ENCODE data around the gene SKIL.

Gene SKIL

DNA sequence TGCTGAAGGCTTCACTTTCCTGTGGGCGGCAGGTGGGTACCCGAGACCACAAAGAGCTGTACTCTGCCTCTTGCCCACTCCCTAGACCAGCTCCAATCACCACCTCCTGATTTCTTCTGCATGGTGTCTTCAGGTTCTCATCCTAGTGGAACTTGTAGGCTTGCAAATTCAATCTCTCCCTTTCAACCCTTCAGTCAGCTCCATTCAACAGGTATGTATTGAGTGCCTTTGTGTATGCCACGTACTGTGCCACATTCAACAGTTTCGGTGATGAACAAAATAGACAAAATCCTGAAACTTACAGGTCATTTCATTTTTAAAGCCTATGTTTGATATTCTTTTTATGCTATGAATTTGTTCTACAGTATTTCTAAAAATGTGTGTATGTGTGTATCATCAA is 55.8 kb downstream of the SKIL start:
- no peak for DNase-seq

DNA sequence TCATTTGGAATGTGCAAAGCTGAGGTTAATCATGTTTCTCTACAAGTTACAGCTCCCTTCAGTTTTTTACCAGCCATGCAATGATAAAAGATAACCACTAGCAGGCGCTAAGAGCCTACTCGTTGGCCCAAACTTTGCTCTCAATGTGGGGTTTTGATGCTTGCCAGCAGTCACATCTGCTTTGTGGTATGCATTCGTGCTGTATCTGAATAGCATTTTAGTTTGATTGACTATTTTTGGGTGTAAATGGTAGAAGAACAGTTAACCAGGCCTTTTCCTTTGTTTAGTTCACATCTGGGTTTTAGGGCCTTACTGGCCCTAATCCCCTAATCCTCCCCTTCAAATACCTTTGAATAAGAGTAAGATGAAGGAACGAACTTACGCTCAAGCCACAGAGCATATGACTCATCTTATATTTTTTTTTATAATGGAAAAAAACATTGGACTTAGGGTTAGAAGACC is 56.7 kb downstream of the SKIL start:
- peak; percentile 60 for DNase-seq

DNA sequence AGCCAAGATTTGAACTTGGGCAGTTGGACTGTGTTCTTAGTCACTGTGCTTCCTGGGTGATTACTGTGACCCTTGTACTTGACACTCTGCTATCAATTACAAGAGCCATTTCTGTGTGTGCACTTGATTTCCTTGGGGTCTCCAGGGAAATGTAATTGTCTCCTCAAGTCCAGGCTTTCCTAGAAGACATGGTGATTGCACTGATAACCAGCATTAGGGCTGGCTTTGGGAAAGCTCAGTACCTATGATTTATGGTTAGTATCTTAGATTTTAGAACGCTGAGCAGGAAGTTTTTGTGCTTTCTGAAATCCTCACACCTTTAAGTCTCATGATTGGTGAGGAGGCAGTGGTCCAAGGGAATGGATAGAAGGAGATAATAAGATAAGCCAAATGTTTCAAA is 59.6 kb downstream of the SKIL start:
- DNase-seq, result no peak

DNA sequence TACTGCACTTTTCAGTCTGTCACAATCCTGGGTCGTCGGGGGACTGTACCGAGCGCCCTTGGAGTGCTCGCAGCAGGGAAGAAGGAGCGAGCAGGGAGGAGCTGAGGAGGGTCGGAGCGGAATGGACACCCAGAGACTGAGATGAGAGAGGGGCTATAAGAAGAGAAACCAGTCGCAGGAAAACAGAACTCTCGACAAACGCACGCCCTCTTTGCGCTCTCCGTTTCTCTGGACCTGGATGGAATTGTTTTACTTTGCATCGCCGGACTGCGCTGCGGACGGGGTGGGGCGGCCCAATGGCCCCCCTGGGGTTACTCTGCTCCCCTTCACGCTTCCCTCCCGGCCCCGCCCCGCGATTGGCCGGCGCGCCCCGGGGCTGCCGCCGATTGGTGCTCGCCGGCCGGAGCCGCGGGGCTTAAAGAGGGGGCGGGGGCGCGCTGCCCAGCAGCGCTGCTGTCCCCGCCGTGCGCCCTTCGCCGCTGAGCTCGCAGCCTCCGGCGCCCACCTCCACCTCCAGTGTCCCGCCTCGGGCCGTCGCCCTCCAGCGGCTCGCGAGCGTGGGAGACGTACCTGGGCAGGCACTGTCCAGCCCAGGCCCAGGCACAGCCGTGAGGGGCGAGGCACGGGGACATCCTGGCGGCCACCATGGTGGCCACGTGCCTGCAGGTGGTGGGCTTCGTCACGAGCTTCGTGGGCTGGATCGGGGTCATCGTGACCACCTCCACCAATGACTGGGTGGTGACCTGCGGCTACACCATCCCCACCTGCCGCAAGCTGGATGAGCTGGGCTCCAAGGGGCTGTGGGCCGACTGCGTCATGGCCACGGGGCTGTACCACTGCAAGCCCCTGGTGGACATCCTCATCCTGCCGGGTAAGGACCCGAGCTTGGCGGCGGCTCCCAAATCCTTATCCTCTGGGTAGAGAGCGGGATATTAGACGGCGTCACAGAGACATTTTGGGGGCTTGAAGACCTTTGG is 61.2 kb downstream of the SKIL start, which contains the start of gene CLDN11:
Gene CLDN11 (plus strand): TSS at position 447 of the 977 bp plus-strand sequence. CDS start 199 bp downstream, at position 646.
- DNase-seq, result peak; percentile 80

DNA sequence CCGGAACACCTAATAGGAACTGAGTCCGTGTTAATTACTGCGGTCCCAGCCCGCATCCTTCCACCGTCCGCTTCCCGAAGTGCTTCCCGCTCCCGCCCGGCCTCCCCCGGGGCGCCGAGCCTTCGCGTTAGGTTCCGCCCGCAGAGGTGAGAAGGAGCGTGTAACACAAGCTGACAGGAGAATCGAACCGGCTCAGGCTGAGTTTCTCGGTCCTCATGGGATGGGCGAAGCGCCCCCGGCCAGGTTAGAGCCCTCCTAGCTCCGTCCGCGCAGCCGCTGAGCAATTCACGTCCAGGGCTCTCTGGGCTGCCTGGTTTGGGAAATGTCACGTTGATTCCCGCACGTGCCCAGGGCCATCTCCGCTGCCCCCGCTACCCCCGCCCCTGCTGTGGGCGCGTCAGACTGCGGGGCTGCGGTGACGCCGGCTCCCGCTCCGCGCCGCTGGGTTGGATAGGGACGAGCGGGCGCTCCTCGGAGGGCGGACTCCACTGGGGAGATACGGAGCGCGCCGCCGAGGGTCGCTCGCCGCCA is 62.1 kb downstream of the SKIL start:
- no peak for DNase-seq

DNA sequence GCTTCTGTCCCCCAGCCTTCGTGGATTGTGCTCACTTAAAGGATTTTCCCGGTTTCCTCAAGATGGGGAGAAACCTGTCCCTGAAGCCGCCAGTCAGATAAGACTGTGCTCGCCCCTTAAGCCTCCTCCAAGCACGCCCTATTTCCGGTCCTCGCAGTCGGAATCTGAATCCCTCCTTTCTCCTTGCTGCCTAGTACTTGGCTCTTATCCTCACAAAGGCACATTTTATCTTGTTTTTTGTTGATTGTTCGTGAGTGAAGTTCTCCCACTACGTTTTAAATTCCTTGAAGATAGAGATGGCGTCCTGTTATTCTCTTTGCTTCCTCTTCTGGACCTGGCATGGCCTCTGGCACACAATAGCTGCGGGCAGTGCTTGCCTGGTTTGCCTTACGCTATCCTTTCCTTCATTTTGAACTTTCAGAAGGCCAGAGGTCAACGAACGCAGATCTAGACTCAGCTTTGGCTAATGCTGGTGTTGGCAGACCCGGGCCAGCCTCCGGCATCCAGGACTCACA is 62.8 kb downstream of the SKIL start:
- no peak for DNase-seq

DNA sequence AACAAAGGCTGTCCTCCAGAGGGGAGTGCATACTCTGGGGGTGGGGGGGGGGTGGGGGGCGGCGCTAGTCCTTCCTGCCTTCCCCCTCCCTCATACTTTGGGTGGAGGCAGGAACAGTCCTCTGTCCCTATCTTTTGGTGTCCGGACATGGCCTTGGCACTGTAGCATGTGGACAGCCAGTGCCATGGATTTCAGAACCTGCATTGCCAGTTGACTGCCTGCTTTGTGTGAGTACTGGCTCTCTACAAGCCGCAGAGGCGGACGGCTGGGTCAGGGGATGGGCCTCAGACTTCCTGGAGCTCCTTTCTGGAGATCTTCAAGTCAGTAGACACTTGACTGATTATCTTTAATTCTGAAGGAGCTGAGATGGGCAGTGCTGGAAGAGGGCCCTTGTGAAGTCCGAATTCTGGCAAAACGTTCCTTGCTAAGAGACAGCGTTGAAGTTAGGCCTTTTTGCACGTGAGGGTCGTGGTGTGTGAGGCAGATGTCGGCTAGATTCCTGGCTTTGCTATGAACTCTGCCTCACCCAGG is 63.7 kb downstream of the SKIL start:
- no peak for DNase-seq

DNA sequence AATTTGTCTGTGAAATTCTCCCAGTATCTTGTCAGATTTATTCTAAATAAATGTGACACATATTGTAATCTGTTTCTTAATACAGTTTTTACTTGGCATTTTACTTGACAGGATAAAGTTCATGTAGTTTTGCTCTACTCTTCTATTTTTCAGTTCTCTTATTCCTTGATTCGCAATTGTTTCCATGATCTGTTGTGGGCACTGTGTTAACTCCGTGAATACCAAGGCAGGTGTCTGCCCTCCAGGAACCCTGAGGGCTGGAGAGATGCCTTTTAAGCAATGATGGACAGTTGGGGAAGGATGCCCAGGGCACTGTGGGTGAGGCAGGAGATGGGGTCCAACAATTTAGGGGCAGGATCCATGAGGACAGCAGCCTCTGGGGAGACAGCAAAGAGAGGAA is 64.2 kb downstream of the SKIL start:
- no peak for DNase-seq

DNA sequence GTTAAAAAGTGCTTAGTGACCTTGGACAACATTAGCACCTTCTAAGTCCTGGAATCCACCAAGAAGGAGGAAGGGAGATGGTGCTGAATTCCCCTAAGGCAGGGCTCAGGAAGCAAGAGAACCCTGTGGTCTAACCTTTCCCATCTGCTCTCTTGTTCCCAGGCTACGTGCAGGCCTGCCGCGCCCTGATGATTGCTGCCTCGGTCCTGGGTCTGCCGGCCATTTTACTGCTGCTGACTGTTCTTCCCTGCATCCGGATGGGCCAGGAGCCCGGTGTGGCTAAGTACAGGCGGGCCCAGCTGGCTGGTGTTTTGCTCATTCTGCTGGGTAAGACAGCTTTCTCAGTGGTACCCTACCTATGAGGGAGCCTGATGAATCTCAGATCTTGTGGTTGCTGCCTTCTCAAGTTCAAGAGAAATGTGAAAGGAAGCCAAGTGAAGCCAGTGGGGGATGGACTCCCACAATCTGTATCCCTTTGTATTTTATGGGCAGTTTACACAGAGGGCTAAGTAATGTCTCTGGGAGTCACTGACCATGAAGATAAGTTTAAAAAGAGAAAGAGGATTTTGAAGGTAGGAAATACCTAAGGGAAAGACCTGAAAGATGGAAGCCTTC is 65.6 kb downstream of the SKIL start:
- no peak for DNase-seq

DNA sequence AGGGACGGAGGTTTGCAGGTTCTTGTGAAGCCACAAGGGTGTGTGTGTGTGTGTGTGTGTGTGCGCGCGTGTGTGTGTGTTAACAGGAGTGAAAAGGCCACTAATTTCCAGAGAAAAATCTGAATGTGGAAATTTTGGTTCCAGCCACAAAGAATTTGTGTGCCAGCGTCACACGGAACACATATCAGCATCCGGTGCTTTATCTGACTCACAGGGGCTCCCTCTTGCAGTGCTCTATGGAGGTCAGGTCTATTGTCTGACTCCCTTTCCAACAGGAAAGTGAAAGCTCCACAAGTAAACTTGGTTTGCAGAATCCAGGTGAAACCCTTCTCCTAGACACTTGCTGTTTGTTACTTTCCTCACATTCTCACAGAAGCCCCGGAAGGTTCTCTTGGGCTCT is 67.4 kb downstream of the SKIL start:
- DNase-seq, result no peak

DNA sequence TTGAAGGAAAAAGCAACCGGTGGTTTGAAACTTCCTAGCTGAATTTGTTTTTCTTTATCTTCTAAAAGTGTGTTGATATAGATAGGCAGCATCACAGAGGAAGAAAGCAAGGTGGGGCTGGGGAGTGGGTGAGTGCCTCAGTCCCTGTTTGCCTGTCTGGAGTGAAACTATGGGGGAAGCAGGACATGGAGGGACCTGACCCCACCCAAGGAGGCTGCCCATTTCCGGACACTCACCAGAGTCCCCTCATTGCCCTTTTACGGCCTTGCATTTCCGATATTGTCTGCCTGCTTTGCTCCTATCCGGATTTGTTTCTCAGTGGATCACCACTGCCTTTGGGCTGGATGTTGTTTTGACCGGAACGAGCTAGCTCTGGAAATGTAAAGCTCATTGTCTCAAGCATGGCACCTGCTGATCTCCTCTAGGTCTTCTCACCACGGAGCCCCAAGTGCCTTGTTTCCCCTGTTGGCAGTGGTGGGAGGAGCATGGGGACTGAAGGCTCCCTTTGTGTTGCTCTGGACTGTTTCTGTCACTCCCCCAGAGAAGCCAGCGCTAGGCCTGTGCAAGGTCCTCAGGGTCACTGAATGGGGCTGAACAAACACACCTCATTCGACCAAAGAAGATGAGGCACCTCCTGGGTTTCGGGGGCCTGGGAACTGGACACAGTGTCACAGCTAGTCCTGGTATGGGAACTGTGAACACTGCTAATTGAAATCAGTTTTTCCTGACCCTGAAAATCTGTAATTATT is 68.2 kb downstream of the SKIL start:
- peak; percentile 51 for DNase-seq

DNA sequence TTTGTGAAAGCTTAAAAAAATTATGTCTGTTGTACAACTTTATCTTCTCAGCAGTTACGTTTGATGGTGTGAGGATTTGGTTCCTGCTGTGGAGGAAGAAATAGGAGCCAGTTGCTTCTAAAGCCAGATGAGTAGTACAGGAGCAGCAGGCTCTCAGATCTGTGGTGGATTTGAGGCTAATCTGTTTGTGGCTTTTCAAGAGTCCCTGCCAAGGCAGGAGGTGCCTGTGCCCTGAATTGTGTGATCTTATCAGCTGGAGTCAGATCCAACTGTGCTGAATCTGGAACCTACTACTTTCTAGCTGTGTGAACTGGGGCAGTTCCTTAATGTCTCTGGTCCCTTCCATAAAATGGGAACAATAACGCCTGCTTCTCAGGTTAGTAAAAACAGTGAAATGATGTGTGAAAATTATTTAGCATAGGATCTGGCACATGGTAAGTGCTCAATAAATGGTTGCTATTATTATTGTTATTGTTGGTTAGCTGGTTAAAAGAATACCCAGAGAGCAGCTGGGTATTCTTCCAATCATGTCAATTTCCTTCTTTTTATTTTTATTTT is 68.8 kb downstream of the SKIL start:
- DNase-seq, result no peak

DNA sequence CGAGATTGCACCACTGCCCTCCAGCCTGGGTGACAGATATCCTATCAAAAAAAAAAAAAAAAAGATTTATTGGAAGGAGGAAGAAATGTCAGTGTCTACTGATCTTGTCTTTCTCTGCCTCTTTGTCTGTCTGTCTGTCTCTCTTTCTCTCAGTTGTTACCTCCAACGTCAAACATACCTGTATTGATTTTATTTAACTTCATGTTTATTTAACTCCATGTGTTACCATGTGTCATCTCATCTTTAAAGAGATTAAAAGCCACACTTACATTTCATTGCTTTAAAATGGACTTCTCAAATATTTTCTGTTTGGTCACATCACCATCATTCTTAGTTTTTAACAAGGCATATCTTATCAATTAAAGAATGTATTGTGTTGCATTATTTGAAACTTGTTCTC is 70.6 kb downstream of the SKIL start:
- no peak for DNase-seq

DNA sequence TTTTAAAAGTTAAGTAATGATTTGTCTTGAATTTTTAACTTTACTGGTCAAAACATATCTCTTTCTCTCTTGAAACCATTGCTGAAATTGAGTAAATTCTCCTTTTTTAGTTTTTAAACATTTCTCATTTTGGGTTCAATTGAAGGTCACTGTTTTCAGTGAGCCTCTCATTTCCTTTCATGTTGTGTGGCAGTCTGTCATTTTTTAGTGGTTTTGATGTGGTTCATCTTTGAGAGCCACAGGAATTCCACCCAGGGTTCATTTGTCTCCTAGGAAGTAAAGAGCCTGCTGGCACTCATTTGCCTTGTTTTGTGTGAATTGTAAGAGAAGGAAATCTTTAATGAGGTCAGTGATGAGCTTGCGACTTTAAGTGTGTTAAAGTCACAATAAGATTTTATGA is 71.5 kb downstream of the SKIL start:
- DNase-seq, result no peak

DNA sequence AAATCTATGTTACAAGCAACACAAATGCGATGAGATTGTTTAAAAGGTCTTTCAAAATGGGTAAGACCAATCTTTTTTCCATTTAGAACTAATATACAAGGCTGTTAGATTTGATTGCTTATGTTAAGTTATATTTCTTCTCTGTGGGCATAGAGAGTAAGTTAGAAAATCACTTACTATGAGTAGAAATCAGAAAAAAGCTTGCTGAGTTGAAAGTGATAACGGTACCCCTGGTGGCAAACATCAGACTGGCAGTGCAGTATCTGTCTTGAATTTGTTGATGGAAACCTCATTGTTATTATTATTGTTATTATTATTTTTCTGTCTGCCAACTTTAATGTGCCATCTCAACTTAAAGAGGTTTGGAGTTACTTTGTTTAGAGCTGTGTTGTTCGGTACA is 73.5 kb downstream of the SKIL start:
- no peak for DNase-seq

DNA sequence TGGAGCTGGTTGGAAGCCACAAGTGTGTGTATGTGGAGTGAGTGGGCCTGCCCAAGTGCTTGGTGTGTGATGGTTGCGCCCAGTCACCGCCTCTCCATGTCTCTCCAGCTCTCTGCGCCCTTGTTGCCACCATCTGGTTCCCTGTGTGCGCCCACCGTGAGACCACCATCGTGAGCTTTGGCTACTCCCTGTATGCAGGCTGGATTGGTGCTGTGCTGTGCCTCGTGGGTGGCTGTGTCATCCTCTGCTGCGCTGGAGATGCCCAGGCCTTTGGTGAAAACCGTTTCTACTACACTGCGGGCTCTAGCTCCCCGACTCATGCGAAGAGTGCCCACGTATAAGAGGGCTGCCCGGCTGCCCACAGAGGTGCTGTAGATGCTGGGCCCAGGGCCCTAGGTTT is 74.9 kb downstream of the SKIL start:
- DNase-seq, result no peak

DNA sequence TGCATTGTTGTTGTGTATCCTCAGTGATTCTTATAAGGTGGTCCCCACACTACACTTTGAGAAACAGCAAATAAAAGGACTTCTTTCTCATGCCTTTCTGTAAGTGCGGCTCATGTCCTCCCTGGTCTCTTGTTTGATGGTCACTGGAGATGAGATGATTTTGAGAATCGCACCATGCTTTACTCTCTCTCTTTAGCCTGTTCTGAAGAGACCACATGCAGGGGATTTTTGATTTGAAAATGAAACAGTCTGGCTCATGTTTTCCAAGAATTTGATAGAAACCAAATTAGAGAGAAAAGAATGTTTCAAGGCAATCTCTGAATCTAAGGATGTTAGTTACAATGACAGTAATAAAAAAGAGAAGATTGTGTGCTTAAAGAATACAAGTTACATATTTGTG is 79.2 kb downstream of the SKIL start:
- no peak for DNase-seq

DNA sequence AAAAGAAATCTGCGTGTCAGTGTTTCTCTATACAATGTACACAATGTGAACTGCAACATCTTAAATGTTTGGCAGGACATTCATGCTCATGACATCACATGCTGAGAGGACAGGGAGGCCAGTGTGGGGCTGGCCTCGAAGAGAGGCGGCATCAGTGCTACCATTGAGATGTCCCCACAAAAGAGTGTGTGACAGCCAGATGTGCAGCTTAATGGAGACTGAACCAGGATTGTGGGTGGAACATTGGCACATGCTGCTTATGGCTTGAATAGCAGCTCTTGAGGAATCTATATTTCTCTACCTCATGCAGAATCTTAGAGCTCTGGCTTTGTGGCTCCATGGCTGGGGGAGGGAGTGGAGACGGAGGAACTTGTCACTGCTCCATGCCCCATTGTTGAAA is 79.7 kb downstream of the SKIL start:
- DNase-seq, result no peak

DNA sequence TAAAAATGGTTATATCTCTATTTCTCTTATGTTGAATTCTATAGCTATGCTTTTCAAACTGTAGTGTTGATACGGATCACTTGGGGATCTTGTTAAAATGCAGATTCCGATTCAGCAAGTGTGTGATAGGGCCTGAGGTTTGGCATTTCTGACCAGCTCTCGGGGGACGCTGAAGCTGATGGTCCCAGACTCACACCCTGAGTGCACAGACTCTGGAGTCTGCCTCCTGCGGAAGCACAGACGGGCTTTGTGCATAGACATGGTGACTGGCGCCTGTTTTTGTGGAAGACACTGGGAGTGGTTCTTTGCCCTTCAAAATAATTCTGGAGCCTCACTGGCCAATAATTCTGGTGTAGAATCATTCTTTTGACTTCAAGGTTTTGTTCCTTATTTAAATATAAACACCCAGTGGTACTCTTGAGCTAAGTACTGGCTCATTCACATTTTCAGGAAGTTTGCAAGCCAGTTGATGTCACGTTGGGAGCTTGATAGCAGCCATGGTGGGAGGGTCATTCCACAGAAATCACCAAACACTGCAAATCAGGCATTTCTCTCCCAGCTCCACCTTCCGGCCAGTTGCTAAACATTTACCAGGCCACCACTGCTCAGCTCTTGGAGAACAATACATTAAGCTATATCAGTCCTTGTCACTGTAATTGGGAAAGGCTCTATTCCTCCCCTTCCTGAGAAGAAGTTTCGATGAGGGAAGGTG is 80.3 kb downstream of the SKIL start:
- no peak for DNase-seq

DNA sequence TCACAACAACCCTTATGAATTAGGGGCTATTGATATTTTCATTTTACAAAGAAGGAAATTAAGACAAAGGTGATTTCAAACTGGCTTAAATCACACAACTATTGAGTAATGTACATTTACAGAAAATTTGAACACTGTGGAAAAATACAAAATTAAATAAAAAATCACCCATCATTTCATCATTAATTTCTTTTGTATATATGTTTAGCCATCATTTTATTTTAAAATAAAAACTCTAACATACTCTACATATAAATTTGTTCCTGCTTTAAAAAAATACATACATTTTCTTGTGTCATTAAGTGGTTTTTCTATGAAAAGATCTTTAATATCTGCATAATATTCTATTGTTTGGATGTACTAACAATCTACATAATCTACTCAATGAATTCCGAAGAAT is 81.3 kb downstream of the SKIL start:
- no peak for DNase-seq

DNA sequence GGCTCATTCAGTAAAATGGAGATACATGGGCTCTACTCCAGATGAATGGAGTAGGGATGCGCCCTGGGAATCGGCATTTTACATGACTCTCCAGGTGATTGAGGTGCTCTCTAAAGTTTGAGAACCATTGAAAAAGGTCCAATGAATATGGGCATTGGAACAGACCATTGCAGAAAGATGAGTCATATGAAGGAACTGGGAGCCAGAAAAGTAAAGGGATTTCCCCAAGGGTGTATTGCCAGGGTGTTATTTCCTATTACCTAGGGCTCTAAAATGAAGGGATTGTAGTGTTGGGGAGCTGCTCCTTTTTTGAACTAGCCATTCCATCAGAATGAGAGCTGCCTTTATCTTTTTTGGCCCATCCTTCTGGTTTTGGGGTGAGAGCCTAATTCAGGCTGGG is 82.8 kb downstream of the SKIL start:
- no peak for DNase-seq

DNA sequence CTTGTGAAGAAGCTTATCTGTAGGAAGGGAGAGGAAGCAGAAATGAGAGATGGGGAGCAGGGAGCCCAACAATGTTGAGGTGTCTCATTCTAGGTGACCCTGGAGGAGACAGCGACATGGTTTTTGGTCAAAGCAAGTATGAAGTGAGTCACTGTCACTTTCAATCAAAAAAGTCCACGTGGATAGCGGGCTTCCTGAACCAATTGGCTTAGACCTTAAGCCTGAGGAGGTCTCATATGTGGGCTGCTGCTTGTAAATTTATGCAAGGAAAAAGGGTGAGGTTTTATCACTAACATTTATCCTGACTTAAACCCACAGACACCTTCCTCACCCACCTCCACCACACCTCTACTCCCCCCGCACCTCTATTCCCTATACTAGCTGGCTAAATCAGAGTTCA is 83.9 kb downstream of the SKIL start:
- no peak for DNase-seq
